ENCODE results near the gene RHEB. TPM values are rescaled to one million over a fixed set of nuclear protein-coding genes. Genes with fewer than 3 reads are reported as not detected.

RHEB gene
- total and polyA plus RNA-seq, 2 of the 4 experiments (the other 2 are of a cell fraction) = 19.7 to 67.2 TPM

GRCh38 chr7:151451626-151452571 lies 67.8 kb downstream of the RHEB start:
- H3K4me2 ChIP-seq (ENCODE audit: low read depth, low read length) = no peak overlapping the region

More at GRCh38 chr7:151451626-151452571, 67.8 kb downstream of the RHEB start:
- H2BK20ac ChIP-seq (ENCODE audit: low read depth, low read length) = no peak overlapping the region
- no peaks in the 10 kb centered on the region for H3K36me3 ChIP-seq (ENCODE audit: control insufficient read depth, insufficient read depth, low read length)
- 0 out of 2 replicates have a peak overlapping the region, but pooled peaks have one; percentile 33 for H3K4ac ChIP-seq (ENCODE audit: low read depth, low read length)
- no peak overlapping the region for H4K8ac ChIP-seq (ENCODE audit: low read depth in 2 of 2, low read length in 2 of 2)
- H2BK5ac ChIP-seq (ENCODE audit: low read depth, low read length, poor library complexity, severe bottlenecking) = no peak overlapping the region
- H4K20me1 ChIP-seq (ENCODE audit: insufficient read depth, low read length) = no peaks in the 10 kb centered on the region
- H3K27ac ChIP-seq (ENCODE audit: insufficient read depth, low read length) = no peak overlapping the region
- no peak overlapping the region for H4K5ac ChIP-seq (ENCODE audit: low read depth, low read length)
- WGBS, 2 experiments (ENCODE audit: extremely low coverage in 2 of 2, insufficient read length in 1 of 2) = 100% methylated on average over 2 of the region's 23 CpGs; no CpG with 5 or more reads in 1 of the 2 experiments
- intact Hi-C loops (cut with micrococcal nuclease) (no loop called here), in situ Hi-C loops (cut with MboI; ENCODE audit: low sequenced_read_pairs) (loop anchor here (25.0 kb wide), 1 partner anchor 310 kb away; no protein-coding TSS in a partner anchor), dilution Hi-C loops (cut with HindIII; ENCODE audit: low sequenced_read_pairs, unreplicated experiment) (no loop called here)
- H3K9me3 ChIP-seq (ENCODE audit: control insufficient read depth, insufficient read depth, low read length) = no peaks in the 10 kb centered on the region
- H3K9ac ChIP-seq (ENCODE audit: low read depth, low read length) = no peak overlapping the region
- DNase-seq (no peak), ATAC-seq (ENCODE audit: low read depth) (no peak)
- H3K18ac ChIP-seq (ENCODE audit: low read depth, low read length) = no peak overlapping the region
- ChIA-PET POLR2A (ENCODE audit: unreplicated experiment) (no interaction called here), CTCF (no interaction called here)
- H2AK5ac ChIP-seq (ENCODE audit: low read depth, low read length) = no peak overlapping the region; the same call in 1 of the 2 replicates
- BruUV-seq (replicated peaks) = no TSS peak
- H4K91ac ChIP-seq (ENCODE audit: insufficient read depth, low read depth, low read length) = 0 out of 2 replicates have a peak overlapping the region, but pooled peaks have one; percentile 12
- no peak for TF ChIP-seq POLR2A (IDR thresholded peaks at IDR 0.05; ENCODE audit: low read depth, low read length)
- no peak for TF ChIP-seq CHD1 (IDR thresholded peaks at IDR 0.05; ENCODE audit: low read depth, low read length)
- no peak for TF ChIP-seq BHLHE40 (IDR thresholded peaks at IDR 0.05; ENCODE audit: low read depth, low read length)
- H3K9me1 ChIP-seq (ENCODE audit: insufficient read depth, low read length) = no peaks in the 10 kb centered on the region
- no peak overlapping the region for H2BK15ac ChIP-seq (ENCODE audit: low read depth, low read length)
- H3K56ac ChIP-seq (ENCODE audit: extremely low read depth, insufficient read depth, low read length) = no peak overlapping the region
- no peak overlapping the region for H2AK9ac ChIP-seq (replicated peaks; ENCODE audit: low read depth, low read length, poor library complexity)
- H3K4me1 ChIP-seq (ENCODE audit: control insufficient read depth, insufficient read depth, low read length) = no peaks in the 10 kb centered on the region; the same call in 1 of the 2 replicates
- H3K27me3 ChIP-seq (ENCODE audit: control insufficient read depth, insufficient read depth, low read length) = no peaks in the 10 kb centered on the region; the same call in 1 of the 2 replicates
- no peak overlapping the region for H3K4me3 ChIP-seq (ENCODE audit: insufficient read depth, low read depth, low read length)
- H3K79me1 ChIP-seq (ENCODE audit: low read depth in 1 of 2, low read length in 2 of 2) = no peaks in the 10 kb centered on the region
- H2BK120ac ChIP-seq (ENCODE audit: low read depth, low read length) = no peak overlapping the region
- no peak overlapping the region for H2AFZ ChIP-seq (replicated peaks; ENCODE audit: low read length, poor library complexity)
- H3K14ac ChIP-seq (replicated peaks; ENCODE audit: low read depth, low read length) = no peak overlapping the region
- no peak overlapping the region for H3K23ac ChIP-seq (ENCODE audit: low read depth, low read length)
